Caki2 (cell line): ENCODE data around the gene GOLPH3. TPM values are rescaled to one million over a fixed set of nuclear protein-coding genes. Genes with fewer than 3 reads are reported as not detected.
"Not testable (repeated sequence)": the region's sequence is repeated elsewhere in the genome, so short reads cannot be mapped to it uniquely, and the experiment has no call there.

Experiments used
- DNase-seq: peaks from one replicate; pipeline ENCODE4 v3.0.0-alpha.2; 2015; ENCODE audit warnings: low read depth
- in situ Hi-C: cut with HindIII; loops from 2 replicates; pipeline ENCODE4 v1.10.0; 2016; ENCODE audit warnings: low sequenced_read_pairs, low pct_unique_long_range_greater_than_20kb, mixed read lengths
- total RNA-seq: library from RNA; depleted of rRNA; stranded (reverse); fragments of >200 nt; shearing (Covaris generic); gene quantifications from 2 replicates; pipeline ENCODE4 v1.2.3, GENCODE V29; 2014; ENCODE audit warnings: low replicate concordance; rRNA removed

Gene GOLPH3
- total RNA-seq, 1 experiment from 2014 or later: 55.1 TPM

DNA sequence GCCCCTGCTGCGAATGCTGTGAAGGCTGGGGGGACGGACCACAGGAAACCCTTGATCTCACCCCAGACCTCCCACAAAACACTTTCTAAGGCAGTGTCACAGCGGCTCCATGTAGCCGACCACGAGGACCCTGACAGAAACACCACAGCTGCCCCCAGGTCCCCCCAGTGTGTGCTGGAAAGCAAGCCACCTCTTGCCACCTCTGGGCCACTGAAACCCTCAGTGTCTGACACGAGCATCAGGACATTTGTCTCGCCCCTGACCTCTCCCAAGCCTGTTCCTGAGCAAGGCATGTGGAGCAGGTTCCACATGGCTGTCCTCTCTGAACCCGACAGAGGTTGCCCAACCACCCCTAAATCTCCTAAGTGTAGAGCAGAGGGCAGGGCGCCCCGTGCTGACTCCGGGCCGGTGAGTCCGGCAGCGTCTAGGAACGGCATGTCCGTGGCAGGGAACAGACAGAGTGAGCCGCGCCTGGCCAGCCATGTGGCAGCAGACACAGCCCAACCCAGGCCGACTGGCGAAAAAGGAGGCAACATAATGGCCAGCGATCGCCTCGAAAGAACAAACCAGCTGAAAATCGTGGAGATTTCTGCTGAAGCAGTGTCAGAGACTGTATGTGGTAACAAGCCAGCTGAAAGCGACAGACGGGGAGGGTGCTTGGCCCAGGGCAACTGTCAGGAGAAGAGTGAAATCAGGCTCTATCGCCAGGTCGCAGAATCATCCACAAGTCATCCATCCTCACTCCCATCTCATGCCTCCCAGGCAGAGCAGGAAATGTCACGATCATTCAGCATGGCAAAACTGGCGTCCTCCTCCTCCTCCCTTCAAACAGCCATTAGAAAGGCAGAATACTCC is 84.7 kb downstream of the GOLPH3 start:
- in situ Hi-C loops: no loop called here

DNA sequence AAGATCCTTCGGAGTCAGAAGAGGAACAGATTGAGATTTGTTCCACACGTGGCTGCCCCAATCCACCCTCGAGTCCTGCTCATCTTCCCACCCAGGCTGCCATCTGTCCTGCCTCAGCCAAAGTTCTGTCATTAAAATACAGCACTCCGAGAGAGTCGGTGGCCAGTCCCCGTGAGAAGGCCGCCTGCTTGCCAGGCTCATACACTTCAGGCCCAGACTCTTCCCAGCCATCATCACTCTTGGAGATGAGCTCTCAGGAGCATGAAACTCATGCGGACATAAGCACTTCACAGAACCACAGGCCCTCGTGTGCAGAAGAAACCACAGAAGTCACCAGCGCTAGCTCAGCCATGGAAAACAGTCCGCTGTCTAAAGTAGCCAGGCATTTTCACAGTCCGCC is 85.9 kb downstream of the GOLPH3 start:
- in situ Hi-C loops: no loop called here
- no peak for DNase-seq

More for the DNA sequence above, 84.7 kb downstream of the GOLPH3 start:
- DNase-seq: no peak

DNA sequence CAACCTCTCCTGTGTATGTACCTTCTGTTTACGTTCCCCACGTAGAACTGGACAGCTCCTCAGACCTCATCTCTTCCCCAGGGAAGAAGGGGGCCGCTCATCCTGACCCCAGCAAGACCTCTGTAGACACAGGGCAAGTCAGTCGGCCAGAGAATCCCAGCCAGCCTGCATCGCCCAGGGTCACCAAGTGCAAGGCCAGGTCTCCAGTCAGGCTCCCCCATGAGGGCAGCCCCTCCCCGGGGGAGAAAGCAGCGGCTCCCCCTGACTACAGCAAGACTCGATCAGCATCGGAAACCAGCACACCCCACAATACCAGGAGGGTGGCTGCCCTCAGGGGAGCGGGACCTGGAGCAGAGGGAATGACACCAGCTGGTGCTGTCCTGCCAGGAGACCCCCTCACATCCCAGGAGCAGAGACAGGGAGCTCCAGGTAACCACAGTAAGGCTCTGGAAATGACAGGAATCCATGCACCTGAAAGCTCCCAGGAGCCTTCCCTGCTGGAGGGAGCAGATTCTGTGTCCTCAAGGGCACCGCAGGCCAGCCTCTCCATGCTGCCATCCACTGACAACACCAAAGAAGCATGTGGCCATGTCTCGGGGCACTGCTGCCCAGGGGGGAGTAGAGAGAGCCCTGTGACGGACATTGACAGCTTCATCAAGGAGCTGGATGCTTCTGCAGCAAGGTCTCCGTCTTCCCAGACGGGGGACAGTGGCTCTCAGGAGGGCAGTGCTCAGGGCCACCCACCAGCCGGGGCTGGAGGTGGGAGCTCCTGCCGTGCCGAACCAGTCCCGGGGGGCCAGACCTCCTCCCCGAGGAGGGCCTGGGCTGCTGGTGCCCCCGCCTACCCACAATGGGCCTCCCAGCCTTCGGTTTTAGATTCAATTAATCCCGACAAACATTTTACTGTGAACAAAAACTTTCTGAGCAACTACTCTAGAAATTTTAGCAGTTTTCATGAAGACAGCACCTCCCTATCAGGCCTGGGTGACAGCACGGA is 86.7 kb downstream of the GOLPH3 start:
- in situ Hi-C loops: no loop called here
- no peak for DNase-seq

DNA sequence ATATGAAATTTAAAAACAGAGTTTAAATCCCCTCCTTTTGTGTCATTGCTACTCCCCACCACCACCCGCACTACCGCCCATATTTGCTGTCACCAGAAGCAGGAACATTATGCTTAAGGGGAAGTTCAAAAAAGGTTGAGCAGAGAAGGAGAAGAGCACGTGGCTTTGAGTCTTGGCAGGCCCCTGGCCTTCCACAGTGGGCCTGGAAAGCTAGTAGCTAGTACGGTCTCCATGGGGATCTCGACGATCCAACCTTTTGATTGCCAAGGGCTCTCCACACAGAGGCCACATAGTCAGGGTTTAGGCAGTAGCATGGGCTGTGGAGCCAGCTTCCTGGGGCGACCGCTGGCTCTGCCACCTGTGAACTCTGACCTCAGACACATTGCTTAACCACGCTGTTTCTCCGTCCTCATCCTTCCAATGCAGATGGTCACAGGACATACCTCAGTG is 90.1 kb downstream of the GOLPH3 start:
- DNase-seq: no peak
- in situ Hi-C loops: no loop called here

DNA sequence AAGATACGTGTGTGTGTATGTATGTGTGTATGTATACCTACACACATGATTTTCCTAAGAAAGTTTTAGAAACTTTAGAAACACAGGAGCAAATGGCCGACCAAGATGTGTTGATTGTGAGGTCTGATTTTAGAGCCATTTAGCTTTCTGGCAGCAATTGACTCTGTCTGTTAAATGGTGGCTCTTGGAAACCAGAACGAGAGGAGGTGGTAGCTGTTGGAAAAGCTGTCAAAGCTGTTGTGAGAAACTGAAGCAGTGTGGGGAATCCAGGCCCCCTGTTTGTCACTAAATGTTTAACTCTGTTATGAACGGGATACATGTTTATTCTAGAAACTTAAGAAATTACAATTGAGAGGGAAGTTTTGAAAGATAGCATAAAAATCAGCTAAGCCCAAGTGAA is 91.4 kb downstream of the GOLPH3 start:
- in situ Hi-C loops: no loop called here
- DNase-seq: no peak

DNA sequence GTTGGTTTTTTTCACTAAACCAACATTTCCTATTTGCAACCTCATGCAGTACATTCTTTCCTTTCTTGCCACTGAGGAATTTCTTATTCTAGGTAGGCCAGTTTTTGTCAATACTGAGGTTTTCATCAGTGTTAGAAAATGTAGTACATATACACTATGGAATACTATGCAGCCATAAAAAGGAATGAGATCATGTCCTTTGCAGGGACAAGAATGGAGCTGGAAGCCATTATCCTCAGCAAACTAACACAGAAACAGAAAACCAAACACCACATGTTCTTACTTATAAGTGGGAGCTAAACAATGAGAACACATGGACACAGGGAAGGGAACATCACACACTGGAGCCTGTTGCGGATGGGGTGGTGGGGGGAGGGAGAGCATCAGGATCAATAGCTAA is 93.6 kb downstream of the GOLPH3 start:
- in situ Hi-C loops, DNase-seq: not testable (repeated sequence)

DNA sequence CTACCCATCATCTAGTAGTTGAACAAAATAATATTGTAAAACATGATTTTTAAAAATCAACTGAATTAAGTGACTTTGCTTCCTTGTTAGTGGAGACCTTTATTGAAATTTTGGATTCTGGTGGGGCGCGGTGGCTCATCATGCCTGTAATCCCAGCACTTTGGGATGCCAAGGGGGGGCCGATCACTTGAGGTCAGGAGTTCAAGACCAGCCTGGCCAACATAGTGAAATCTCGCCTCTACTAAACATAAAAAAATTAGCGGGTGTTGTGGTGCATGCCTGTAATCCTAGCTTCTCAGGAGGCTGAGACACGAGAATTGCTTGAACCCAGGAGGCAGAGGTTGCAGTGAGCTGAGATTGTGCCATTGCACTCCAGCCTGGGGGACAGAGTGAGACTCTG is 95.3 kb downstream of the GOLPH3 start:
- in situ Hi-C loops, DNase-seq: not testable (repeated sequence)

DNA sequence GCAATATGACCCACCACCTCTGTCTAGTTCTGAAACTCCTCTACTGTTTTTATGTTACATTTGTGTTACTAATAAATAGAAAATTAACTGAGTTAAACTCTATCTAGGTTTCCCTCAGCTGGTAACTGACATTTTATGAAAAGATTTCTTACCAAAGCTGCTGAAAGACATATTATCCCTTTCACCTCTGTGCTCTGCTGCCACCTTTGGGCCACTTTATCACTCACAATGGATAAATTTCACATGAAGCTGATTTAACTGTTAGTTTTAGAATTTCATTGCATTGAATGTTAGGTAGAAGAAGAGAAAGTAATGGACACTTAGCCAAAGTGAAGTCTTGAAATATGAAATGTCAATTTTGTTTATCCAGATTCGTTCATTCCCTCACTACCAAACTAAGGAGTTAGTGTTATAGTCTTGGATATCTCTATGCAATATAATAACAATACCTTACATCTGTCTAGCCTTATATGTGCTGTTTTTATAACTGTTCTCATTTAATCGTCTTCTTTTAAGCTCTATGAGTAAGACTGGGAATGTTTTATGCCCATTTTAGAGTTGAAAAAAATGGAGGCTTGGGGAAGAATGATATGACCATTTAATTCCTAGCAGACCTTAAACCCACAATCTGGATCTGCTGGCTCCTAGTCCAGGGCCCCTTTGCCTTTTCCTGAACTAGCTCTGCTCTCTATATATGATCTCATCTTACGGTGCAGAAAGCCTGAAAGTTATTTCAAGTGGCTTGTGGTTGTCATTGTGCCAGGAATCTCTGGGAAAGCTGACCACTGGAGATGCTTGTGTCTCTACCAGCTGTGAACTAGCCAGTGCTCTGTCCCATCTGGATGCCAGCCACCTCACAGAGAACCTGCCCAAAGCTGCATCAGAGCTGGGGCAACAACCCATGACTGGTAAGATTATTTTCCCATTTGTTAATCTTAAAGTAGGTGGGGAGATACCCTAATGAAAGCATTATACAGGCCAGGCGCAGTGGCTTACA is 97.1 kb downstream of the GOLPH3 start:
- in situ Hi-C loops: no loop called here
- DNase-seq: peak; percentile 27

Other genes with a start within 250 kb of the GOLPH3 start
- gene MTMR12, start 138.6 kb upstream of the GOLPH3 start, total RNA-seq: 9.5 and 26.8 TPM in 2 replicates